ENCODE measurements around the gene DSCAML1. TPM values are rescaled to one million over a fixed set of nuclear protein-coding genes. Genes with fewer than 3 reads are reported as not detected.

The DSCAML1 gene
- total RNA-seq, 4 donors from 2014 or later: 0.54 to 1.8 (median 0.99) TPM

DNA sequence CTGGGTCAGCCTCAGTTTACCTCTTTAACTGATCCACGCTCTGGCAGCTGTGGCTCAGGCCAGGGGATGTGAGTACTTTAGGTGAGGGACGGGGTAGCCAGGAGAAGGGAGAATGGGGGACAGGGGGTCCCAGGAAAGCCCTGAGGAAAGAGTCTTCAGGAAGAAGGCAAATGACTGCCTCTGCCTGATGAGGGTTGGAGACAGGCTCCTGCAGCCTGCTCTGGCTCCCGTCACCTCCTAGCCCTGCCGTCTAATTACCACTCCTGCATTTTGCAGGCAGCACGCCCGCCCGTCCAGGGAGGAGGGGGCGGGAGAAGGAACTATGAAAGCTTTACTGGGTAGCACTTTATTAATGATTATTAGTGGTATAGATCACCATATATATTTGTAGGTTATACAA, 352.8 kb downstream of the DSCAML1 start:
- Histone ChIP-seq H3K36me3 (no peaks in the 10 kb centered on the region), H3K27me3 (no peaks in the 10 kb centered on the region), H3K27ac (no peak overlapping the region), H3K4me3 (replicated peaks in 1 of 3) (no peak overlapping the region), H3K9me3 (no peaks in the 10 kb centered on the region), H3K4me1 (peaks cover 5 to 16% of the 10 kb centered on the region in 2 donors)
- WGBS, 2 donors: 80 to 83% methylated on average over 8 of the region's 8 CpGs
- intact Hi-C loops (cut with DNase I): no loop called here
- TF ChIP-seq CTCF (IDR thresholded peaks at IDR 0.05): no peak
- TF ChIP-seq POLR2A (IDR thresholded peaks at IDR 0.05): no peak
- no peak for DNase-seq

DNA sequence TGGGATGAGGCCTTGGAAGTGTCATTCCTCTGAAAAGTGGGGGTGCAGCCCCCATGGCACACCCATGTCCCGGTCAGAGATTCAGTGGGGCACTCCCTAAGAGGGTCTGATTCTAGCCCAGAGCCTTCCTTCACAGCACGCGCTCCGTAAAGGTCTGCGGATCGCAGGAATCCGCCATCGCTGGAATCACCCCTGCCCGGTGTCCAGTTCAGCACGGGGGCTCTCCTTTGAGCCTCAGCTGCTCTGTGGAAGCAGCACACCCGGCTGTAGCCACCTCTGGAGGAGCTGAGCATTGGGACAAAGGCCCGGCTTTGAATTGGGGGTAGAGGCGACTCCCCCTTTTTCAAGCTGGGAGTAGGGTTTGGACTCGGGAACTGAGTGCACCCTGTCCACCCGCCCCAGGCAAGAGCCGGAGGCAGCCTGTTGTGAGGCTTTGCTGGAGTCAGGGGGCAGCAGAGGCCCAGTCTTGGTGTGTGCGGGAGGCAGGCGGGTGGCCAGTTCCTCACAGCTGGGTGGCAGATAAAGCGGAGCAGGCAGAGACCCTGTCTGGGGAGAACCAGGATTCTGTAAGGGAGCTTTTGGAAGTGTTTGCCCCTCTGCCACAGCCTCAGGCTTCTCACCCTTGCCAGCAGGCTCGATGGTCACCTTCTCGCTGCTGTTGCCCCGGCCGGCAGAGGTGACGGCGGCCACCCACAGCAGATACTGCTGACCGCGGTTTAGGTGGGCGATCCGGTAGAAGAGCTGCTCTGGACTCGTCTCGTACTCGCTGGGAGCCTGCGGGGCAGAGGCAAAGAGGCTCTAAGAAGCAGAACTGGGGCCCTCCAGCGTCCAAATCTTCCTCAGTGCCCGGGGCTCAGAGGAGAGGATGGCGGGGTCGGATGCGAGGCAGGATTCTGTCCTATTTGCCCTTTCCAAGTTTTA, 353.5 kb downstream of the DSCAML1 start:
- Histone ChIP-seq H3K36me3 (no peaks in the 10 kb centered on the region), H3K9me3 (no peaks in the 10 kb centered on the region), H3K4me1 (peaks cover 5 to 18% of the 10 kb centered on the region in 2 donors), H3K4me3 (replicated peaks in 1 of 3) (no peak overlapping the region), H3K27me3 (no peaks in the 10 kb centered on the region), H3K27ac (no peak overlapping the region)
- intact Hi-C loops (cut with DNase I): no loop called here
- DNase-seq: peak; percentile 62 to 63
- WGBS, 2 donors: 42 to 51% methylated on average over 18 to 31 of the region's 38 CpGs
- TF ChIP-seq CTCF (IDR thresholded peaks at IDR 0.05) (peak in 4 of 6 experiments; percentile 38 to 63 (median 56)), POLR2A (IDR thresholded peaks at IDR 0.05) (no peak)

- intact Hi-C loops (cut with DNase I): no loop called here
- no peak for TF ChIP-seq CTCF (IDR thresholded peaks at IDR 0.05)
- TF ChIP-seq POLR2A (IDR thresholded peaks at IDR 0.05): no peak
- H3K27me3 ChIP-seq: no peaks in the 10 kb centered on the region
- WGBS, 2 donors: 52 to 55% methylated on average over 6 of the region's 12 CpGs
- H3K36me3 ChIP-seq: no peaks in the 10 kb centered on the region
- H3K4me1 ChIP-seq: peaks cover 5 to 25% of the 10 kb centered on the region in 2 donors
- no peak overlapping the region for H3K4me3 ChIP-seq (replicated peaks in 1 of 3)
- peak; percentile 62 to 76 for DNase-seq
- no peaks in the 10 kb centered on the region for H3K9me3 ChIP-seq
- no peak overlapping the region for H3K27ac ChIP-seq
These were observed 354.2 kb downstream of the DSCAML1 start for GRCh38 chr11:117442869-117443239.

- DNase-seq: no peak
- H3K4me1 ChIP-seq: peaks cover 5 to 29% of the 10 kb centered on the region in 2 donors
- intact Hi-C loops (cut with DNase I): no loop called here
- TF ChIP-seq CTCF (IDR thresholded peaks at IDR 0.05): no peak
- TF ChIP-seq POLR2A (IDR thresholded peaks at IDR 0.05): no peak
- no peak overlapping the region for H3K4me3 ChIP-seq (replicated peaks in 1 of 3)
- no peaks in the 10 kb centered on the region for H3K27me3 ChIP-seq
- no peaks in the 10 kb centered on the region for H3K9me3 ChIP-seq
- no peak overlapping the region for H3K27ac ChIP-seq
- H3K36me3 ChIP-seq: no peaks in the 10 kb centered on the region
- WGBS, 2 donors: 79 to 81% methylated on average over 14 to 16 of the region's 16 CpGs
These were observed 354.8 kb downstream of the DSCAML1 start for GRCh38 chr11:117442049-117442868.
